ENCODE data around the gene HOXB1.
"Not testable (repeated sequence)": the region's sequence is repeated elsewhere in the genome, so short reads cannot be mapped to it uniquely, and the experiment has no call there.

HOXB1 gene

DNA sequence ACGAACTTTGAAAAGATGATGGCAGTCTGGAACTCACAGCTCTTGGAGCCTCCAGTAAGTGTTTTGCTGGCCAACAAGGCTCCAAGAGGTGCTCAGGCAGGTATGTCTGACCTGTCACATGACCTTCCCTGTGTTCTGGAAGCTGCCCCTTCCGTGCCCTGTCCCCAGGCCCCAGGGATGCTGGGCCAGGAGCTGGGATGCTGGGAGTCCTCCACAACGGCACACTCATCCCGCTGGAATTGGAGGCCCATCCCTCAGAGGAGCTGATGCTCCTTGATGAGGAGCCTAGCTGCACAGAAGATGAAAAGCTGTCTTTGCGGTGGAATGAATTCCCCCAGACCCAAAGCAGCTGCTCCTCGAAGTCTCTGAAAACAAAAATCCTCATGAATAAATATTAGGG lies 47.8 kb downstream of the HOXB1 start:
- TF ChIP-seq, protein P1, sequence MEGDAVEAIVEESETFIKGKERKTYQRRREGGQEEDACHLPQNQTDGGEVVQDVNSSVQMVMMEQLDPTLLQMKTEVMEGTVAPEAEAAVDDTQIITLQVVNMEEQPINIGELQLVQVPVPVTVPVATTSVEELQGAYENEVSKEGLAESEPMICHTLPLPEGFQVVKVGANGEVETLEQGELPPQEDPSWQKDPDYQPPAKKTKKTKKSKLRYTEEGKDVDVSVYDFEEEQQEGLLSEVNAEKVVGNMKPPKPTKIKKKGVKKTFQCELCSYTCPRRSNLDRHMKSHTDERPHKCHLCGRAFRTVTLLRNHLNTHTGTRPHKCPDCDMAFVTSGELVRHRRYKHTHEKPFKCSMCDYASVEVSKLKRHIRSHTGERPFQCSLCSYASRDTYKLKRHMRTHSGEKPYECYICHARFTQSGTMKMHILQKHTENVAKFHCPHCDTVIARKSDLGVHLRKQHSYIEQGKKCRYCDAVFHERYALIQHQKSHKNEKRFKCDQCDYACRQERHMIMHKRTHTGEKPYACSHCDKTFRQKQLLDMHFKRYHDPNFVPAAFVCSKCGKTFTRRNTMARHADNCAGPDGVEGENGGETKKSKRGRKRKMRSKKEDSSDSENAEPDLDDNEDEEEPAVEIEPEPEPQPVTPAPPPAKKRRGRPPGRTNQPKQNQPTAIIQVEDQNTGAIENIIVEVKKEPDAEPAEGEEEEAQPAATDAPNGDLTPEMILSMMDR (IDR thresholded peaks at IDR 0.05; ENCODE audit: low read depth, low read length), result no peak
- H3K4me1 ChIP-seq, result no peaks in the 10 kb centered on the region
- DNase-seq, result no peak
- no peak overlapping the region for H3K4me3 ChIP-seq (ENCODE audit: low read depth, low read length)
- H3K9me3 ChIP-seq, result no peaks in the 10 kb centered on the region
- H3K27me3 ChIP-seq, result peaks cover 46% of the 10 kb centered on the region
- no peaks in the 10 kb centered on the region for H3K36me3 ChIP-seq

DNA sequence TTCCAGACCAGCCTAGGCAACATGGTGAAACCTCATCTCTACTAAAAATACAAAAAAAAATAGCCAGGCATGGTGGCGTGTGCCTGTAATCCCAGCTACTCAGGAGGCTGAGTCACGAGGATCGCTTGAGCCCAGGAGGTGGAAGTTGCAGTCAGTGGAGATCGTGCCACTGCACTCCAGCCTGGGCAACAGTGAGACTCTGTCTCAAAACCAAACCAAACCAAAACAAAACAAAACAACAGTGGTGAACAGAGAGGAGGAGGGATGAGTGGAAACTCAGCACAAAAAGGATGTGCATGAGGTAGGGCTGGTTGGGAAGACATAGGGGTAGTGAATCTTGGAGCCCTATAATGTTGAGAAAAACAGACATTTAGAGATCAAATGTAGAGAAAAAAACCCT lies 48.5 kb downstream of the HOXB1 start:
- not testable (repeated sequence) for DNase-seq; H3K4me3 ChIP-seq (ENCODE audit: low read depth, low read length); H3K36me3 ChIP-seq; H3K9me3 ChIP-seq; H3K4me1 ChIP-seq
- peaks cover 47% of the 10 kb centered on the region for H3K27me3 ChIP-seq

GRCh38 chr17:48479014-48479402 lies 51.8 kb downstream of the HOXB1 start:
- no peak overlapping the region for H3K4me3 ChIP-seq (ENCODE audit: low read depth, low read length)
- TF ChIP-seq, protein P1 (IDR thresholded peaks at IDR 0.05; ENCODE audit: low read depth, low read length), result no peak
- no peaks in the 10 kb centered on the region for H3K4me1 ChIP-seq
- no peak for DNase-seq
- peaks cover 42% of the 10 kb centered on the region for H3K27me3 ChIP-seq
- no peaks in the 10 kb centered on the region for H3K9me3 ChIP-seq
- no peaks in the 10 kb centered on the region for H3K36me3 ChIP-seq

All from BE2C (cell line).